Duodenal mucosa (tissue), 2 donors: ENCODE results near the gene CEP250.
"Not testable (repeated sequence)": the region's sequence is repeated elsewhere in the genome, so short reads cannot be mapped to it uniquely, and the experiment has no call there.

ENCODE experiments used
- H3K27ac ChIP-seq: one replicate; pipeline ENCODE4 v1.7.0; 2013; ENCODE audit warnings: low read depth, low read length
- H3K27me3 ChIP-seq, 2 donors: one replicate each; pipeline ENCODE4 v1.7.0; 2013; ENCODE audit warnings: low read length in 2 of 2, control low read depth in 1 of 2; ENCODE audit not compliant: insufficient read depth in 2 of 2, control insufficient read depth in 1 of 2
- H3K36me3 ChIP-seq, 2 donors: one replicate each; pipeline ENCODE4 v1.7.0; 2013; ENCODE audit warnings: low read length in 2 of 2, control low read depth in 1 of 2; ENCODE audit not compliant: insufficient read depth in 2 of 2, control insufficient read depth in 1 of 2
- H3K4me1 ChIP-seq, 2 donors: one replicate each; pipeline ENCODE4 v1.7.0; 2013; ENCODE audit warnings: low read length in 2 of 2, control low read depth in 1 of 2; ENCODE audit not compliant: insufficient read depth in 2 of 2, control insufficient read depth in 1 of 2
- H3K4me3 ChIP-seq, 2 donors: one replicate each; pipeline ENCODE4 v1.7.0; 2013; ENCODE audit warnings: low read length in 2 of 2, low read depth in 1 of 2
- H3K9ac ChIP-seq, 2 donors: one replicate each; pipeline ENCODE4 v1.7.0; 2013; ENCODE audit warnings: low read length in 2 of 2, low read depth in 1 of 2
- H3K9me3 ChIP-seq, 2 donors: one replicate each; pipeline ENCODE4 v1.7.0; 2013; ENCODE audit warnings: low read length in 2 of 2, control low read depth in 1 of 2; ENCODE audit not compliant: control insufficient read depth in 1 of 2

CEP250 gene

DNA sequence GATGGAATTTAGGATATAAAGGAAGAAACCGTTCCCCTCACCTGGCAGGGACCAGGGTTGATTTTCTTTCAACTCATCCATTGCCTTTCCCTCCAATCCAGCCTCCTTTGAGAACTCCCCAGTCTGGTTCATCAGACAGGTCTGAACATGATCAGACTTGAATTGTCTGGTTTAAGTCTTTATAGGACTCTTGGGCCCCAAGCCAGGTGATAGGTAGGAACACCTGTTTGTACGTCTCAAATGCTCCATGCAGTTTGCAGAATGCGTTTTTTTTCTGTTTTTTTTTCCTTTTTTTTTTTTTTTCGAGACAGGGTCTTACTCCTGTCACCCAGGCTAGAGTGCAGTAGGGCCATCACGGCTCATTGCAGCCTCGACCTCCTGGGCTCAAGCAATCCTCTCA is 4.1 kb upstream of the CEP250 start:
- no peak overlapping the region for H3K27ac ChIP-seq
- no peak overlapping the region for H3K9ac ChIP-seq

DNA sequence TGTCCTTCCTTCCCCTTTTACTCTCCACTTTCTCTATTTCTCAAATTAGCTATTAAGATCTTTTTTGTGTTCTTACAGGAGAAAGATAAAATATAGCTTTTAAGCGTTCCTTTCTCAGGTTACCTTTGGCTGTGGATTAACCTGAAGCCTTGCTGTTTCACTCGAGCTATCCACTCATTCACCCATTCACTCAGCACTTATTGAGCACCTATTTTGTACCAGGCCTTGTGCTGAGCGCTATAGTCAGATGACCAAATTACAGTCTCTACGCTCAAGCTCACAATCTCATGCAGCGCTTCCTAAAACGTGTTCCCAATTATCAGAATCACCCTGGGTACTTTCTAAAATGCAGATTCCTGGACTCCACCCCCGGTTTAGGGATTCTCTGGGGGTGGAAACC is 1.8 kb upstream of the CEP250 start:
- Histone ChIP-seq H3K4me3 (no peak overlapping the region), H3K27ac (no peak overlapping the region), H3K4me1 (peaks cover 0 to 9% of the 10 kb centered on the region in 2 donors)

More for the DNA sequence above, 4.1 kb upstream of the CEP250 start:
- Histone ChIP-seq H3K27me3 (no peaks in the 10 kb centered on the region), H3K4me3 (no peak overlapping the region), H3K36me3 (no peaks in the 10 kb centered on the region), H3K9me3 (no peaks in the 10 kb centered on the region), H3K4me1 (peaks cover 0 to 9% of the 10 kb centered on the region in 2 donors)

DNA sequence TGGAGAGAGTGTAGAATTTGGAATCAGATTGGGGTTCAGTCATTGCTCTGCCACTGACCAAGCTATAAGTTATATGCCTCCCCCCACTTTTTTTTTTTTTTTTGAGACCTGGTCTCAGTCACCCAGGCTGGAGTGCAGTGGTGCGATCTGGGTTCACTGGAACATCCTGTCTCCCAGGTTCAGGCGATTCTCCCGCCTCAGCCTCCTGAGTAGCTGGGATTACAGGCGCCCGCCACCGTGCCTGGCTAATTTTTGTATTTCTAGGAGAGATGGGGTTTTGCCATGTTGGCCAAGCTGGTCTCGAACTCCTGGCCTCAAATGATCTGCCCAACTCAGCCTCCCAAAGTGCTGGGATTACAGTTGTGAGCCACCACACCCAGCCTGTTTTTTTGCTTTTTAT is 1.3 kb downstream of the CEP250 start:
- not testable (repeated sequence) for H3K4me1 ChIP-seq, H3K4me3 ChIP-seq

More for the DNA sequence above, 1.8 kb upstream of the CEP250 start:
- Histone ChIP-seq H3K9me3 (no peaks in the 10 kb centered on the region), H3K27me3 (no peaks in the 10 kb centered on the region), H3K36me3 (no peaks in the 10 kb centered on the region), H3K9ac (peak overlapping the region in 1 of 2 donors; percentile 17)

DNA sequence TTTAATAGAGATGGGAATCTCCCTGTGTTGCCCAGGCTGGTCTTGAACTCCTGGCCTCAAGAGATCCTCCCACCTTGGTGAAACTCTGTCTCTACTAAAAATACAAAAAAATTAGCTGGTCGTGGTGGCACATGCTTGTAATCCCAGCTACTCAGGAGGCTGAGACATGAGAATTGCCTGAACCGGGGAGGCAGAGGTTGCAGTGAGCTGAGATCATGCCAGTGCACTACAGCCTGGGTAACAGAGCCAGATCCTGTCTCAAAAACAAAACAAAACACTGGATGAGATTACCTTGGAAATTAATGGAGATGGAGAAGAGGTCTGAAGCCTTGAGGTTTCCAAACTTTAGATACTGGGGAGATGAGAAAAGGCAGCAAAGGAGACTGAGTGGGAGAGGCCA is 2.1 kb downstream of the CEP250 start:
- not testable (repeated sequence) for H3K27me3 ChIP-seq, H3K9me3 ChIP-seq, H3K4me3 ChIP-seq, H3K4me1 ChIP-seq, H3K9ac ChIP-seq, H3K27ac ChIP-seq
- H3K36me3 ChIP-seq, result peaks cover 0 to 22% of the 10 kb centered on the region in 2 donors

More for the DNA sequence above, 1.3 kb downstream of the CEP250 start:
- not testable (repeated sequence) for H3K9me3 ChIP-seq, H3K9ac ChIP-seq, H3K27ac ChIP-seq, H3K27me3 ChIP-seq
- H3K36me3 ChIP-seq, result peaks cover 0 to 17% of the 10 kb centered on the region in 2 donors

DNA sequence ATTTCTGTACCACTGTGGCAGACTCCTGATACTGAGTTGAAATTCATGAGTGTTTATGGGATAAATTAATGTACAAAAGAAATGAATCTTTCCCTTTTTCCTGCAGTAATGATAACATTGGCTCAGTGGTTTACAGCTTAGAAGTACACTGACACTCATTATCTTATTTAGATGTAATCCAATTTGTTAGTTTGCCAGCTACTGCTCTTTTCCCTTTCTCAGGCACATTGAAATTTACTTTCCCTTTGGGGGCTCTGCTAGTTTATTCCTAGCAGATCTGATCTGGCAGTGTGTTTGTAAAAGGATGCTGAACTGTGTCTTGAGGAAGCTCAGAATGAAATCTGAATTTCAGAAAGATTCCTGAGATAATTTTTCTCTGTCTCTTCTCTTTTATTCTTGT is 3.0 kb downstream of the CEP250 start:
- Histone ChIP-seq H3K4me1 (peaks cover under 1 to 9% of the 10 kb centered on the region in 2 donors), H3K27me3 (no peaks in the 10 kb centered on the region), H3K36me3 (peaks cover 0 to 22% of the 10 kb centered on the region in 2 donors), H3K27ac (no peak overlapping the region), H3K9ac (no peak overlapping the region), H3K9me3 (no peaks in the 10 kb centered on the region), H3K4me3 (no peak overlapping the region)

DNA sequence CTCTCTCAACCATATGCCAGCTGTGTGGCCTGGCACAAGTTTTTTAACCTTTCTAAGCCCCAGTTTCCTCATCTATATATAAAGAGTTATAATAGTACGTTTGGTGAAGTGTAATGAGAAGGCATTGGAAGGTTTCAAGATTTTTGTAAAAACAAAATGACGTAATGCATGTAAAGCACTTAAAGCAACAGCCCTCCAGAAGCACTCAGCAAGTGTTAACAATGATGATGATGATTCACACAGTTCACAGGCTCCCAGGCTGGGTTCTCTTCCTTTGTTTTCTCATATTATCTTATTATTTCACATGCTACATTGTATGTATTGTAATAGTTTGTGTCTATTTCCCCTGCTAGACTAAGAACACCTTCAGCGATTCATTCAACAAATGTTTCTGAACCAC is 6.2 kb downstream of the CEP250 start:
- peaks cover 3 to 35% of the 10 kb centered on the region in 2 donors for H3K36me3 ChIP-seq
- peaks cover 0 to 3% of the 10 kb centered on the region in 2 donors for H3K4me1 ChIP-seq
- H3K9me3 ChIP-seq, result no peaks in the 10 kb centered on the region
- no peak overlapping the region for H3K4me3 ChIP-seq
- no peak overlapping the region for H3K27ac ChIP-seq
- H3K27me3 ChIP-seq, result no peaks in the 10 kb centered on the region
- H3K9ac ChIP-seq, result no peak overlapping the region

DNA sequence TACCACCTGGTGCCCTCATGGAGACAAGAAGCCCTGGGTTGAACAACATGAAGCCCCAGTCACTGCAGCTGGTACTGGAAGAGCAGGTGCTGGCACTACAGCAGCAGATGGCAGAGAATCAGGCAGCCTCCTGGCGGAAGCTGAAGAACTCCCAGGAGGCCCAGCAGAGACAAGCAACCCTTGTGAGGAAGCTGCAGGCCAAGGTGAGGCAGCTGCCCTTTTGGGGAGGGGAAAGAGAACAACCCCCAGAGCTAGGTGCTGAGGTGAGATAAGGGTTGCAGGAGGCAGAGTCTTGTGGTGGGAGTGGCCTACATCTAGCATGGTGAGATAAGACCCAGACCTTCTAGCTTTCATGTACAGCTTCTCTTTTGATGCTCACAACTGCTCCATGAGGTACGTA is 7.0 kb downstream of the CEP250 start:
- Histone ChIP-seq H3K4me1 (peaks cover 0 to 3% of the 10 kb centered on the region in 2 donors), H3K9ac (no peak overlapping the region), H3K27me3 (no peaks in the 10 kb centered on the region), H3K27ac (no peak overlapping the region), H3K9me3 (no peaks in the 10 kb centered on the region), H3K36me3 (peaks cover 3 to 38% of the 10 kb centered on the region in 2 donors), H3K4me3 (no peak overlapping the region)

DNA sequence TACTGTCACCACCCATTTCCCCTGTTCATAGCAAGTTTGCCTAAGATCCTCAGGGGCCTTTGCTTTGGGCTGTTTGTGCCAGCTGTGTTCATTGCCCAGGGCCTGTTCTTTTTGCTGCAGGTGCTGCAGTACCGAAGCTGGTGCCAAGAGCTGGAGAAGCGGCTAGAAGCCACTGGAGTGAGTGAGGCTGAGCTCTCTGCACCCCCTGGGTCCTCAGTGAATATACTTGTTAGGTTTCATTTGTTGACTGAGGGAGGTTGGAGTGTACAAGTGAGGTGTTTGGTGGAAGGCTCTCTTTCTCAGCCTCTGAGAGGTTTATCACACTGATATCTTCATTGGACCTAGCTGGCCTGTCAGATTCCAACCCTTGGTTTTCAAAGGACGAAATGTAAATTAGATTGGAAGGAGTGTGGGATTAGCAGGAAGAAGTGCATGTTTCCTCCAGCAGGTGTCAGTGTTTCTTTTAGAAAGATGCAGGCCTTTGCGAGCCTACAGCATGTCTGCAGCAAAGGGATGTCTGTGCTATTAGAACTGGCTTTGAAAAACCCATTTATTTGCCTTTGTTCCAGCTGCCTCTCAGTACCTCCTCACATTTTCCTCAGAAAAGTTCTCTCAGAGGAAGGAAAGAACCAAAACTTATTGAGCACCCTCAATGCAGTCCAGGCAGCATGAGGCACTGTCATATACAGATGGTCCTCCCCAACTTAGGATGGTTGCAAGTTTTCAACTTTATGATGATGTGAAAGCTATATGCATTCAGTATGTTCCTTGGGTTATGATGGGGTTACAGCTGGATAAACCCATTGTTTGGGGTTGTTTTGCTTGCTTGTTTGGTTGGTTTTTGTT is 8.3 kb downstream of the CEP250 start:
- Histone ChIP-seq H3K36me3 (peaks cover 3 to 38% of the 10 kb centered on the region in 2 donors), H3K4me3 (no peak overlapping the region), H3K27me3 (no peaks in the 10 kb centered on the region), H3K9ac (no peak overlapping the region), H3K27ac (no peak overlapping the region), H3K9me3 (no peaks in the 10 kb centered on the region), H3K4me1 (peaks cover 0 to 3% of the 10 kb centered on the region in 2 donors)

DNA sequence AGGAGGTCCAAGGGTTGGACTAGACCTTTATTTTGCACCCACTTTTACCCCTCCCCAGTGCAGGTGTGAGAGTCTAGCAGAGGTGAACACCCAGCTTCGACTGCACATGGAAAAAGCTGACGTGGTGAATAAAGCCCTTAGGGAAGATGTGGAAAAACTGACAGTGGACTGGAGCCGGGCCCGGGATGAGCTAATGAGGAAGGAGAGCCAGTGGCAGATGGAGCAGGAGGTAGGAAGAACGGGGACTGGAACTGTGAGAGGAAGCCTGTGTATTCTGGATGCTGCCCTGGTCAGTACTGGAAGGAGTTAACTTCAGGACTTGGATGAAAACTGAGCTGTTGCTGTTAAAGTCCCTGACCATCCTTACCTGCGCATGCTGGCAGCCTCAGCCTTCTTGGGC is 10.6 kb downstream of the CEP250 start:
- H3K27ac ChIP-seq, result no peak overlapping the region
- no peaks in the 10 kb centered on the region for H3K27me3 ChIP-seq
- no peak overlapping the region for H3K9ac ChIP-seq
- H3K36me3 ChIP-seq, result peaks cover 3 to 40% of the 10 kb centered on the region in 2 donors
- peaks cover 0 to 3% of the 10 kb centered on the region in 2 donors for H3K4me1 ChIP-seq
- no peak overlapping the region for H3K4me3 ChIP-seq
- no peaks in the 10 kb centered on the region for H3K9me3 ChIP-seq

DNA sequence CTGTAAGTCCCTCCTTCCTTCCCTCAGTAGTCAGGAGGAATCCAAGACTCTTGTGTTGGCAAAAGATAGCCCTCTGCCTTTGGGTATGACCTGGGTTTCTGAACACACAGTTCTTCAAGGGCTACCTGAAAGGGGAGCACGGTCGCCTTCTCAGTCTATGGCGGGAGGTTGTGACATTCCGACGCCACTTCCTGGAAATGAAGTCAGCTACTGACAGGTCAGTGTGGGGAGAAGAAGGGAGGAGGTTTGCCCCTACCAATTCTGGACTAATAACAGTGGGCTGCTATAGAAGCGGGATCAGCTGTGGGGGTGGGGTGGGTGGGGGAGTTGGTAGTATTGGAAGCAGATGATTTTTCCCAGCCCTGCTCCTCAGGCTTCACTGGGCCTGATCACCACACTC is 11.5 kb downstream of the CEP250 start:
- Histone ChIP-seq H3K27me3 (no peaks in the 10 kb centered on the region), H3K4me3 (no peak overlapping the region), H3K36me3 (peaks cover 4 to 36% of the 10 kb centered on the region in 2 donors), H3K4me1 (peaks cover 0 to 3% of the 10 kb centered on the region in 2 donors), H3K9me3 (no peaks in the 10 kb centered on the region), H3K9ac (no peak overlapping the region), H3K27ac (no peak overlapping the region)
